Nephron progenitor cell (in vitro differentiated cells): ENCODE data around the gene ZFPM1.

Experiments
- DNase-seq: peaks from one replicate; pipeline ENCODE4 v3.0.0; 2021
- H3K27ac Mint-ChIP-seq: 2 replicates; pipeline ENCODE4 v1.8.0; 2021; ENCODE audit warnings: mild to moderate bottlenecking, moderate library complexity, mixed read lengths
- H3K27me3 Mint-ChIP-seq: 2 replicates; pipeline ENCODE4 v1.8.0; 2021; ENCODE audit warnings: mild to moderate bottlenecking, low read depth, mixed read lengths; ENCODE audit not compliant: poor library complexity
- H3K36me3 Mint-ChIP-seq: 2 replicates; pipeline ENCODE4 v1.8.0; 2021; ENCODE audit warnings: low read depth, mixed read lengths
- H3K4me1 Mint-ChIP-seq: 2 replicates; pipeline ENCODE4 v1.8.0; 2021; ENCODE audit warnings: mixed read lengths
- H3K4me3 Mint-ChIP-seq: 2 replicates; pipeline ENCODE4 v1.8.0; 2021; ENCODE audit warnings: mild to moderate bottlenecking, moderate library complexity, mixed read lengths
- H3K9me3 Mint-ChIP-seq: 2 replicates; pipeline ENCODE4 v1.8.0; 2021; ENCODE audit warnings: mild to moderate bottlenecking, moderate library complexity, mixed read lengths
- CTCF ChIP-seq: fragments of 200-600 bp; sonication (generic); IDR thresholded peaks from 2 replicates; pipeline ENCODE4 v1.5.0; 2021; ENCODE audit warnings: antibody characterized with exemption

ZFPM1 gene

GRCh38 chr16:88582912-88583575, 130.0 kb downstream of the ZFPM1 start:
- H3K27me3 Mint-ChIP-seq, result no peaks in the 10 kb centered on the region
- H3K27ac Mint-ChIP-seq, result no peak overlapping the region
- DNase-seq, result no peak
- H3K36me3 Mint-ChIP-seq, result peaks cover 33% of the 10 kb centered on the region
- no peaks in the 10 kb centered on the region for H3K9me3 Mint-ChIP-seq
- TF ChIP-seq CTCF, result no peak
- no peak overlapping the region for H3K4me3 Mint-ChIP-seq
- no peaks in the 10 kb centered on the region for H3K4me1 Mint-ChIP-seq

GRCh38 chr16:88584676-88585075, 131.6 kb downstream of the ZFPM1 start:
- no peak for DNase-seq
- TF ChIP-seq CTCF, result no peak
- no peak overlapping the region for H3K4me3 Mint-ChIP-seq
- no peaks in the 10 kb centered on the region for H3K9me3 Mint-ChIP-seq
- peaks cover 42% of the 10 kb centered on the region for H3K36me3 Mint-ChIP-seq
- no peaks in the 10 kb centered on the region for H3K4me1 Mint-ChIP-seq
- peak overlapping the region; percentile 34 for H3K27ac Mint-ChIP-seq
- no peaks in the 10 kb centered on the region for H3K27me3 Mint-ChIP-seq

DNA sequence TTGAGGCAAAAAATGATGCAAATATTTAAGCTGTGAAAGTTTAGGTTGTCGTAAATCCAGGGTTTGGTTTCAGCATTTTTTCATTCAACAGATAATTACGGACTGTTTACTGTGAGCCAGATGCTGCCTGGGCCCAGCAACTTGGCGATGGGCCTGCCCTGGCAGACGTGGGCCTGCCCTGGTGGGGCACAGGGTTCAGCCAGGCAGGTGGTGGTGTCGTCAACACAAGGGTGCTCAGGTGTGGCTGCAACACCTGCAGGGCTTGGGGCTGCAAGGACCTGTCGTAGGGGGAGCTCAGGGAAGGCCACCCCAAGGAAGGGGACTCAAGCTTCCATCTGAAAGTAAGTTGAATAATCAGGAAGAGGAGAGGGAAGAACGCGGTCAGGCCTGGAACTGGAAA, 132.2 kb downstream of the ZFPM1 start:
- TF ChIP-seq CTCF, result no peak
- Mint-ChIP-seq H3K4me3 (no peak overlapping the region), H3K27me3 (no peaks in the 10 kb centered on the region), H3K27ac (peak overlapping the region; percentile 8), H3K36me3 (peaks cover 44% of the 10 kb centered on the region), H3K9me3 (no peaks in the 10 kb centered on the region), H3K4me1 (no peaks in the 10 kb centered on the region)
- DNase-seq, result no peak

DNA sequence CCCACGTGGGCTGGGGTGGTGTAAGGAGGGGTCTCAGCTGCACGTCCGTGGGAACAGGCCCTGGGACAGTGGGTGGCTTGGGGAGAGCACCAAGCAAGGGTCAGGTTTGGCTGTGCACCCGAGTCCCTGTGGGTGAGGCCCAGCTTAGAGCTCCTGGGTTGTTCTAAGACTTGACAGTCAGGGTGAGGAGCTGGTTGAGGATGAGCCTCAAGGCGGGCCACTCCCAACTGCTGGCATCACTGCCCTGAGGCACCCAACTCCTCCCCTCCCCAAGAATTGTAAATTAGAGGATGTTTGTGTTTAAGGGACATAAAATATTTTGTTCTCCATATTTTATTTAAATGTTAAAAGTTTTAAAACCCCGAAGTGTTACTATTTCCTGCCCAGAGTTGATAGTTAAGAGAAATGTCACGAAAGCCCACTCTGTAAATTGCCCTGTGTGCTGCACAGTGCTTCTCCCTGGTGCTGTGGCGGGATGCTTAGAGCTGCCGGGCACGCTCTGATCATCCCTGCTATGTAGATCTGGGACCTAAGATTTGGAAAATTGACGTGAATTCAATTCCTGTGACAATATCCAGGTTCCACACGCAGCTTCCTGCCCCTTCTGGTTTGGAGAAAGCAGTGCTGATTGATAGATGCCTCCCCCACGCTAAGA, 133.0 kb downstream of the ZFPM1 start:
- Mint-ChIP-seq H3K36me3 (peaks cover 44% of the 10 kb centered on the region), H3K9me3 (no peaks in the 10 kb centered on the region), H3K27ac (peak overlapping the region; percentile 81), H3K4me3 (no peak overlapping the region), H3K27me3 (no peaks in the 10 kb centered on the region), H3K4me1 (no peaks in the 10 kb centered on the region)
- no peak for DNase-seq
- TF ChIP-seq CTCF, result no peak
